ENCODE measurements around the gene LANCL2. TPM values are rescaled to one million over a fixed set of nuclear protein-coding genes. Genes with fewer than 3 reads are reported as not detected.

Gene LANCL2
- total and polyA plus RNA-seq, 2 experiments from 2014 or later = 7.3 to 10.7 TPM

DNA sequence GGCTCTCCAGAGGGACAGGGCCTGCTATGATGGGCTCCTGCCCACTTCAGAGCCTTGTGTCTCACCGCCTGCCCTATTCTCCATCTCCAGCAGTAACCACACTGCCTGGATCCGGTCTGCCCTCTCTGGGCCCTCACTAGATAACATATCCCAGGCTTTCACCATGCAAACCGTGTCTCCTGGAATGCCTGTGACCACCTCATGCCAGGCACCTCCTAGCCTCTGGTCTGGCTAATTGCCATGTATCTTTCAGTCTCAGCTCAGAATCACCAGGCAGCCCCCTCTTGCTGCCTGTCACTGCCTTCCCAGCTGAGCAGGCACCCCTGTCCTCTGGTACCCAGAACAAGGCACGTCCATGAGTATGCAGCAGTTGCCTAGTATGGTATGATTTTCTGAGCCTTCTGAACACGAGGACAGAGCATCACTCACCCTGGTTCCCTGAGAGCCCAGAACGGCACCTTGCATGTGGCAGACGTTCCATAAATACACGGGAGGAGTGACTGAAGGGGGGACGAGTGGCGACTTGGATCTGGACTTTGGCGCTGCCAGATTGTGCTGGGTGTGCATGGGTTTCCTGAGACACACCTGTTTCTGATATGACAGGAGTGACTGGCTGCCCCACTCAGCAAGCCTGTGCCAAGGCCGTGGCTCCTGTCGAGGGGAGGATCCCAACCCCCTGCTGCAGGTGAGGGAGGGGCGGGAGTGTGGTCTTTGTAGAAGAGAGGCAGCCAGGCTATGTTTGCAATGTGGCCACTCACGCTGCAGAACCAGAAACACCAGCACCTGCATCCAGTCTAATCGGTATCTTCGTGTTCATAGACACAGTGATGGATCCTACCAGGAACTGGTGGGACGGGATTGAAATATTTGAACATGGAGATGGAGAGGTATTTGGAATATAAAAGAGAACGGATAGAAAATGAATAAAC, 112.0 kb downstream of the LANCL2 start (continued):
- TF ChIP-seq, protein P1, sequence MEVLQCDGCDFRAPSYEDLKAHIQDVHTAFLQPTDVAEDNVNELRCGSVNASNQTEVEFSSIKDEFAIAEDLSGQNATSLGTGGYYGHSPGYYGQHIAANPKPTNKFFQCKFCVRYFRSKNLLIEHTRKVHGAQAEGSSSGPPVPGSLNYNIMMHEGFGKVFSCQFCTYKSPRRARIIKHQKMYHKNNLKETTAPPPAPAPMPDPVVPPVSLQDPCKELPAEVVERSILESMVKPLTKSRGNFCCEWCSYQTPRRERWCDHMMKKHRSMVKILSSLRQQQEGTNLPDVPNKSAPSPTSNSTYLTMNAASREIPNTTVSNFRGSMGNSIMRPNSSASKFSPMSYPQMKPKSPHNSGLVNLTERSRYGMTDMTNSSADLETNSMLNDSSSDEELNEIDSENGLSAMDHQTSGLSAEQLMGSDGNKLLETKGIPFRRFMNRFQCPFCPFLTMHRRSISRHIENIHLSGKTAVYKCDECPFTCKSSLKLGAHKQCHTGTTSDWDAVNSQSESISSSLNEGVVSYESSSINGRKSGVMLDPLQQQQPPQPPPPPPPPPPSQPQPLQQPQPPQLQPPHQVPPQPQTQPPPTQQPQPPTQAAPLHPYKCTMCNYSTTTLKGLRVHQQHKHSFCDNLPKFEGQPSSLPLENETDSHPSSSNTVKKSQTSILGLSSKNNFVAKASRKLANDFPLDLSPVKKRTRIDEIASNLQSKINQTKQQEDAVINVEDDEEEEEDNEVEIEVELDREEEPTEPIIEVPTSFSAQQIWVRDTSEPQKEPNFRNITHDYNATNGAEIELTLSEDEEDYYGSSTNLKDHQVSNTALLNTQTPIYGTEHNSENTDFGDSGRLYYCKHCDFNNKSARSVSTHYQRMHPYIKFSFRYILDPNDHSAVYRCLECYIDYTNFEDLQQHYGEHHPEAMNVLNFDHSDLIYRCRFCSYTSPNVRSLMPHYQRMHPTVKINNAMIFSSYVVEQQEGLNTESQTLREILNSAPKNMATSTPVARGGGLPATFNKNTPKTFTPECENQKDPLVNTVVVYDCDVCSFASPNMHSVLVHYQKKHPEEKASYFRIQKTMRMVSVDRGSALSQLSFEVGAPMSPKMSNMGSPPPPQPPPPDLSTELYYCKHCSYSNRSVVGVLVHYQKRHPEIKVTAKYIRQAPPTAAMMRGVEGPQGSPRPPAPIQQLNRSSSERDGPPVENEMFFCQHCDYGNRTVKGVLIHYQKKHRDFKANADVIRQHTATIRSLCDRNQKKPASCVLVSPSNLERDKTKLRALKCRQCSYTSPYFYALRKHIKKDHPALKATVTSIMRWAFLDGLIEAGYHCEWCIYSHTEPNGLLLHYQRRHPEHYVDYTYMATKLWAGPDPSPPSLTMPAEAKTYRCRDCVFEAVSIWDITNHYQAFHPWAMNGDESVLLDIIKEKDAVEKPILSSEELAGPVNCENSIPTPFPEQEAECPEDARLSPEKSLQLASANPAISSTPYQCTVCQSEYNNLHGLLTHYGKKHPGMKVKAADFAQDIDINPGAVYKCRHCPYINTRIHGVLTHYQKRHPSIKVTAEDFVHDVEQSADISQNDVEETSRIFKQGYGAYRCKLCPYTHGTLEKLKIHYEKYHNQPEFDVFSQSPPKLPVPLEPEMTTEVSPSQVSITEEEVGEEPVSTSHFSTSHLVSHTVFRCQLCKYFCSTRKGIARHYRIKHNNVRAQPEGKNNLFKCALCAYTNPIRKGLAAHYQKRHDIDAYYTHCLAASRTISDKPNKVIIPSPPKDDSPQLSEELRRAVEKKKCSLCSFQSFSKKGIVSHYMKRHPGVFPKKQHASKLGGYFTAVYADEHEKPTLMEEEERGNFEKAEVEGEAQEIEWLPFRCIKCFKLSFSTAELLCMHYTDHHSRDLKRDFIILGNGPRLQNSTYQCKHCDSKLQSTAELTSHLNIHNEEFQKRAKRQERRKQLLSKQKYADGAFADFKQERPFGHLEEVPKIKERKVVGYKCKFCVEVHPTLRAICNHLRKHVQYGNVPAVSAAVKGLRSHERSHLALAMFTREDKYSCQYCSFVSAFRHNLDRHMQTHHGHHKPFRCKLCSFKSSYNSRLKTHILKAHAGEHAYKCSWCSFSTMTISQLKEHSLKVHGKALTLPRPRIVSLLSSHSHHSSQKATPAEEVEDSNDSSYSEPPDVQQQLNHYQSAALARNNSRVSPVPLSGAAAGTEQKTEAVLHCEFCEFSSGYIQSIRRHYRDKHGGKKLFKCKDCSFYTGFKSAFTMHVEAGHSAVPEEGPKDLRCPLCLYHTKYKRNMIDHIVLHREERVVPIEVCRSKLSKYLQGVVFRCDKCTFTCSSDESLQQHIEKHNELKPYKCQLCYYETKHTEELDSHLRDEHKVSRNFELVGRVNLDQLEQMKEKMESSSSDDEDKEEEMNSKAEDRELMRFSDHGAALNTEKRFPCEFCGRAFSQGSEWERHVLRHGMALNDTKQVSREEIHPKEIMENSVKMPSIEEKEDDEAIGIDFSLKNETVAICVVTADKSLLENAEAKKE (CRISPR knock-in tag; IDR thresholded peaks at IDR 0.05) = no peak
- TF ChIP-seq, protein P2, sequence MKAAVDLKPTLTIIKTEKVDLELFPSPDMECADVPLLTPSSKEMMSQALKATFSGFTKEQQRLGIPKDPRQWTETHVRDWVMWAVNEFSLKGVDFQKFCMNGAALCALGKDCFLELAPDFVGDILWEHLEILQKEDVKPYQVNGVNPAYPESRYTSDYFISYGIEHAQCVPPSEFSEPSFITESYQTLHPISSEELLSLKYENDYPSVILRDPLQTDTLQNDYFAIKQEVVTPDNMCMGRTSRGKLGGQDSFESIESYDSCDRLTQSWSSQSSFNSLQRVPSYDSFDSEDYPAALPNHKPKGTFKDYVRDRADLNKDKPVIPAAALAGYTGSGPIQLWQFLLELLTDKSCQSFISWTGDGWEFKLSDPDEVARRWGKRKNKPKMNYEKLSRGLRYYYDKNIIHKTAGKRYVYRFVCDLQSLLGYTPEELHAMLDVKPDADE (IDR thresholded peaks at IDR 0.05) = no peak

DNA sequence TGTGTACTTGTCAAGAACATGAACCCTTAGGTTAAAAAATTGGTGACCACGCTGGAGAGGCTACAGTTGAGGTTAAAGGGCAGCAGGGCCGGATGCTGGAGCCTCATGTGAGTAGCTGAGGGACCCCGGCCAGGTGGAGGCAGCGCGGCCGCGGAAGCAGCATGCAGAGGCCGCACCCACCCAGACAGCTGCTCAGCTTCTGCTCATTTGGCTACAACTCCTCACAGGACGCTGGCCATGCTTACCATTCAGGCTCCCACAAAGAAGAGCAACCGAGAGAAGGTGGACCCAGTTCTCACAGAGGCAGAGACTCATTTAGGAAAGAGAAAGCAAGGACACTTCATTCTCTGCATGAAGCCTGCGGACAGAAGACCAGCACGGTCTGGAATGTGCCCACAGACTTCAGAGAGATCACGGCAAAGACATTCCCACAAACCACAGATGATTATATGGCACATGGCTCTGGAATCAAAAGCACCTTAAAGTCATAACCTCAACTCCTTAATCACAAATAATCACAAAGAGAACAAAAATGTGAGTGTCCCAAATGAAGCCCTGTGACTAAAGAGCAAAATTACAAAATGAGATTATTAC, 112.7 kb downstream of the LANCL2 start:
- H3K9me2 ChIP-seq (ENCODE audit: insufficient read depth) = no peaks in the 10 kb centered on the region
- Mint-ChIP-seq H3K4me3 (no peak overlapping the region), H3K27me3 (ENCODE audit: insufficient read depth, low read depth, poor library complexity) (peaks cover 6% of the 10 kb centered on the region), H3K4me1 (peaks cover 24% of the 10 kb centered on the region), H3K27ac (no peak overlapping the region), H3K9me3 (no peaks in the 10 kb centered on the region; the same call in 2 of the 3 replicates), H3K36me3 (ENCODE audit: low read depth) (peaks cover 5% of the 10 kb centered on the region; the same call in 2 of the 3 replicates)
- no peaks in the 10 kb centered on the region for H3K79me2 ChIP-seq (replicated peaks; ENCODE audit: insufficient read depth)
- no peak overlapping the region for H3K4me3 ChIP-seq
- H3K4me1 ChIP-seq (ENCODE audit: insufficient read depth) = peaks cover 6% of the 10 kb centered on the region; the same call in 1 of the 2 replicates
- H3K36me3 ChIP-seq (ENCODE audit: insufficient read depth) = no peaks in the 10 kb centered on the region
- TF ChIP-seq, protein P3, sequence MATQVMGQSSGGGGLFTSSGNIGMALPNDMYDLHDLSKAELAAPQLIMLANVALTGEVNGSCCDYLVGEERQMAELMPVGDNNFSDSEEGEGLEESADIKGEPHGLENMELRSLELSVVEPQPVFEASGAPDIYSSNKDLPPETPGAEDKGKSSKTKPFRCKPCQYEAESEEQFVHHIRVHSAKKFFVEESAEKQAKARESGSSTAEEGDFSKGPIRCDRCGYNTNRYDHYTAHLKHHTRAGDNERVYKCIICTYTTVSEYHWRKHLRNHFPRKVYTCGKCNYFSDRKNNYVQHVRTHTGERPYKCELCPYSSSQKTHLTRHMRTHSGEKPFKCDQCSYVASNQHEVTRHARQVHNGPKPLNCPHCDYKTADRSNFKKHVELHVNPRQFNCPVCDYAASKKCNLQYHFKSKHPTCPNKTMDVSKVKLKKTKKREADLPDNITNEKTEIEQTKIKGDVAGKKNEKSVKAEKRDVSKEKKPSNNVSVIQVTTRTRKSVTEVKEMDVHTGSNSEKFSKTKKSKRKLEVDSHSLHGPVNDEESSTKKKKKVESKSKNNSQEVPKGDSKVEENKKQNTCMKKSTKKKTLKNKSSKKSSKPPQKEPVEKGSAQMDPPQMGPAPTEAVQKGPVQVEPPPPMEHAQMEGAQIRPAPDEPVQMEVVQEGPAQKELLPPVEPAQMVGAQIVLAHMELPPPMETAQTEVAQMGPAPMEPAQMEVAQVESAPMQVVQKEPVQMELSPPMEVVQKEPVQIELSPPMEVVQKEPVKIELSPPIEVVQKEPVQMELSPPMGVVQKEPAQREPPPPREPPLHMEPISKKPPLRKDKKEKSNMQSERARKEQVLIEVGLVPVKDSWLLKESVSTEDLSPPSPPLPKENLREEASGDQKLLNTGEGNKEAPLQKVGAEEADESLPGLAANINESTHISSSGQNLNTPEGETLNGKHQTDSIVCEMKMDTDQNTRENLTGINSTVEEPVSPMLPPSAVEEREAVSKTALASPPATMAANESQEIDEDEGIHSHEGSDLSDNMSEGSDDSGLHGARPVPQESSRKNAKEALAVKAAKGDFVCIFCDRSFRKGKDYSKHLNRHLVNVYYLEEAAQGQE (IDR thresholded peaks at IDR 0.05; ENCODE audit: unreplicated experiment) = no peak
- TF ChIP-seq, protein P4, sequence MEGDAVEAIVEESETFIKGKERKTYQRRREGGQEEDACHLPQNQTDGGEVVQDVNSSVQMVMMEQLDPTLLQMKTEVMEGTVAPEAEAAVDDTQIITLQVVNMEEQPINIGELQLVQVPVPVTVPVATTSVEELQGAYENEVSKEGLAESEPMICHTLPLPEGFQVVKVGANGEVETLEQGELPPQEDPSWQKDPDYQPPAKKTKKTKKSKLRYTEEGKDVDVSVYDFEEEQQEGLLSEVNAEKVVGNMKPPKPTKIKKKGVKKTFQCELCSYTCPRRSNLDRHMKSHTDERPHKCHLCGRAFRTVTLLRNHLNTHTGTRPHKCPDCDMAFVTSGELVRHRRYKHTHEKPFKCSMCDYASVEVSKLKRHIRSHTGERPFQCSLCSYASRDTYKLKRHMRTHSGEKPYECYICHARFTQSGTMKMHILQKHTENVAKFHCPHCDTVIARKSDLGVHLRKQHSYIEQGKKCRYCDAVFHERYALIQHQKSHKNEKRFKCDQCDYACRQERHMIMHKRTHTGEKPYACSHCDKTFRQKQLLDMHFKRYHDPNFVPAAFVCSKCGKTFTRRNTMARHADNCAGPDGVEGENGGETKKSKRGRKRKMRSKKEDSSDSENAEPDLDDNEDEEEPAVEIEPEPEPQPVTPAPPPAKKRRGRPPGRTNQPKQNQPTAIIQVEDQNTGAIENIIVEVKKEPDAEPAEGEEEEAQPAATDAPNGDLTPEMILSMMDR (conservative IDR thresholded peaks at IDR 0.05; ENCODE audit: low read depth in 2 of 2) = peak in 1 of 2 experiments; percentile 31; a peak in 1 of 4 replicates
- no peak overlapping the region for H2AFZ ChIP-seq
- DNase-seq (ENCODE audit: low spot score) (peak; percentile 40), ATAC-seq (peak; percentile 59)
- H3F3A ChIP-seq (replicated peaks; ENCODE audit: low read depth) = no peaks in the 10 kb centered on the region
- no peaks in the 10 kb centered on the region for H3K27me3 ChIP-seq (ENCODE audit: insufficient read depth)
- no peak overlapping the region for H3K27ac ChIP-seq (ENCODE audit: low read depth)
- H3K4me2 ChIP-seq = no peak overlapping the region
- peaks cover 9% of the 10 kb centered on the region; the same call in 1 of the 2 replicates for H4K20me1 ChIP-seq (replicated peaks; ENCODE audit: insufficient read depth)

All from GM23338 (cell line).